Transverse colon (tissue), 4 donors: ENCODE data around the gene FAM50B. TPM values are rescaled to one million over a fixed set of nuclear protein-coding genes. Genes with fewer than 3 reads are reported as not detected.

Experiments used
- DNase-seq: peaks from one replicate; pipeline ENCODE4 v3.0.0-alpha.2; 2019
- H3K27ac ChIP-seq, 4 donors: fragments of 200-600 bp; sonication (generic); 2 replicates each; pipeline ENCODE4 v1.5.1; 2016 to 2018; ENCODE audit warnings: inconsistent platforms in 4 of 4
- H3K27me3 ChIP-seq: fragments of 200-600 bp; sonication (generic); 2 replicates; pipeline ENCODE4 v1.5.1; 2017; ENCODE audit warnings: inconsistent platforms
- H3K36me3 ChIP-seq, 4 donors: fragments of 200-600 bp; sonication (generic); 2 replicates each; pipeline ENCODE4 v1.5.1; 2017 to 2019; ENCODE audit warnings: inconsistent platforms in 4 of 4
- H3K4me1 ChIP-seq, 4 donors: fragments of 200-600 bp; sonication (generic); 2 replicates each; pipeline ENCODE4 v1.5.1; 2017 to 2020; ENCODE audit warnings: inconsistent platforms in 4 of 4
- H3K4me3 ChIP-seq, 4 donors: fragments of 200-600 bp; sonication (generic); 1 replicate in 1 of 4; 2 replicates in 3 of 4; pipeline versions ENCODE4 v1.5.1 to v1.6.1; 2017 to 2019; ENCODE audit warnings: inconsistent platforms in 4 of 4
- H3K9me3 ChIP-seq, 2 donors: fragments of 200-600 bp; sonication (generic); 2 replicates each; pipeline ENCODE4 v1.5.1; 2017 to 2019; ENCODE audit warnings: inconsistent platforms in 2 of 2
- CTCF ChIP-seq, 5 experiments: fragments of 200-600 bp in 3 of 5; fragments of 450-650 bp in 2 of 5; sonication (generic) in 3 of 5; IDR thresholded peaks; 1 replicate in 2 of 5; 2 replicates in 3 of 5; pipeline ENCODE4 v1.5.1; 2016 to 2017; ENCODE audit warnings: antibody characterized with exemption in 5 of 5, inconsistent platforms in 3 of 5, mild to moderate bottlenecking in 2 of 5, moderate library complexity in 1 of 5
- EP300 ChIP-seq: sonication (generic); formaldehyde crosslinking; IDR thresholded peaks from one replicate; pipeline ENCODE4 v1.6.1; 2017; ENCODE audit warnings: antibody characterized with exemption, low read depth
- POLR2A ChIP-seq: fragments of 450-650 bp; IDR thresholded peaks from one replicate; pipeline ENCODE4 v1.6.1; 2016; ENCODE audit warnings: antibody characterized with exemption, mild to moderate bottlenecking, moderate library complexity
- POLR2AphosphoS5 ChIP-seq, 3 donors: sonication (generic); formaldehyde crosslinking; IDR thresholded peaks; one replicate each; pipeline ENCODE4 v1.6.1; 2016; ENCODE audit warnings: antibody characterized with exemption in 3 of 3
- WGBS, 2 donors: methylation state at CpG; one replicate each; pipeline ENCODE4 v1.1.5; 2018; ENCODE audit warnings: low coverage in 1 of 2; 5-methylcytosine and 5-hydroxymethylcytosine counted together
- in situ Hi-C, 4 donors: fragments of 200-750 bp; cut with MboI; loops; one replicate each; pipeline versions ENCODE4 v1.15.0 to v1.15.1; 2017; ENCODE audit warnings: low sequenced_read_pairs in 3 of 4, low pct_ligation_motif_present in 1 of 4, low pct_unique_long_range_greater_than_20kb in 1 of 4
- intact Hi-C: fragments of 100-400 bp; cut with DNase I; formaldehyde crosslinking; loops from one replicate; pipeline ENCODE4 v1.15.1; 2023; ENCODE audit warnings: low total_unique reads
- total RNA-seq, 4 donors: library from RNA; depleted of rRNA; stranded (reverse); fragments of >200 nt; gene quantifications; one replicate each; pipeline ENCODE4 v1.1.0, GENCODE V29; 2016

FAM50B gene
- total RNA-seq, 4 donors from 2014 or later, result 3.4 to 6.4 (median 5.2) TPM; not detected in 1

GRCh38 chr6:3803627-3804468 is 45.3 kb upstream of the FAM50B start:
- TF ChIP-seq EP300, result no peak
- TF ChIP-seq POLR2AphosphoS5 (IDR thresholded peaks at IDR 0.05), result peak; percentile 43 to 51 (median 49)
- TF ChIP-seq POLR2A, result no peak
- H3K27ac ChIP-seq, result peak overlapping the region; percentile 56 to 74 (median 70)
- 54 to 66% methylated on average over 3 to 12 of the region's 12 CpGs for WGBS, 2 donors
- H3K36me3 ChIP-seq, result no peaks in the 10 kb centered on the region
- H3K4me1 ChIP-seq, result peaks cover 0 to 6% (median under 1%) of the 10 kb centered on the region in 4 donors
- DNase-seq, result no peak
- no peaks in the 10 kb centered on the region for H3K27me3 ChIP-seq
- no peaks in the 10 kb centered on the region for H3K9me3 ChIP-seq
- no peak overlapping the region for H3K4me3 ChIP-seq
- in situ Hi-C loops (no loop called here), intact Hi-C loops (no loop called here)

- Histone ChIP-seq H3K9me3 (no peaks in the 10 kb centered on the region), H3K27me3 (no peaks in the 10 kb centered on the region), H3K27ac (no peak overlapping the region), H3K36me3 (no peaks in the 10 kb centered on the region), H3K4me3 (no peak overlapping the region), H3K4me1 (peaks cover 0 to 10% (median 4%) of the 10 kb centered on the region in 4 donors)
- TF ChIP-seq POLR2A, result no peak
- no peak for TF ChIP-seq CTCF (IDR thresholded peaks at IDR 0.05)
- no peak for TF ChIP-seq POLR2AphosphoS5 (IDR thresholded peaks at IDR 0.05)
- TF ChIP-seq EP300, result no peak
- in situ Hi-C loops, result no loop called here
- no peak for DNase-seq
- WGBS, 2 donors, result 92 to 94% methylated on average over 2 of the region's 2 CpGs
- intact Hi-C loops, result no loop called here
These were observed 44.2 kb upstream of the FAM50B start for GRCh38 chr6:3804964-3805363.

- no peaks in the 10 kb centered on the region for H3K9me3 ChIP-seq
- H3K27me3 ChIP-seq, result no peaks in the 10 kb centered on the region
- in situ Hi-C loops (no loop called here), intact Hi-C loops (no loop called here)
- H3K4me3 ChIP-seq, result no peak overlapping the region
- H3K4me1 ChIP-seq, result peaks cover 0 to 10% (median 4%) of the 10 kb centered on the region in 4 donors
- WGBS, 2 donors, result 83% methylated on average over 6 to 8 of the region's 8 CpGs
- H3K27ac ChIP-seq, result no peak overlapping the region
- no peaks in the 10 kb centered on the region for H3K36me3 ChIP-seq
- TF ChIP-seq POLR2A (no peak), CTCF (IDR thresholded peaks at IDR 0.05) (no peak), POLR2AphosphoS5 (IDR thresholded peaks at IDR 0.05) (no peak), EP300 (no peak)
- DNase-seq, result no peak
These were observed 43.6 kb upstream of the FAM50B start for GRCh38 chr6:3805448-3806123.

GRCh38 chr6:3806169-3806922 is 42.8 kb upstream of the FAM50B start:
- TF ChIP-seq POLR2AphosphoS5 (IDR thresholded peaks at IDR 0.05) (no peak), POLR2A (no peak), EP300 (no peak), CTCF (IDR thresholded peaks at IDR 0.05) (no peak)
- H3K27me3 ChIP-seq, result no peaks in the 10 kb centered on the region
- intact Hi-C loops (no loop called here), in situ Hi-C loops (no loop called here)
- no peak for DNase-seq
- H3K9me3 ChIP-seq, result no peaks in the 10 kb centered on the region
- peaks cover 0 to 10% (median 4%) of the 10 kb centered on the region in 4 donors for H3K4me1 ChIP-seq
- no peak overlapping the region for H3K4me3 ChIP-seq
- H3K27ac ChIP-seq, result no peak overlapping the region
- no peaks in the 10 kb centered on the region for H3K36me3 ChIP-seq
- 89% methylated on average over 15 of the region's 15 CpGs; no CpG with 5 or more reads in 1 of the 2 donors for WGBS, 2 donors
